ENCODE results near the gene RPL37A.

DNA sequence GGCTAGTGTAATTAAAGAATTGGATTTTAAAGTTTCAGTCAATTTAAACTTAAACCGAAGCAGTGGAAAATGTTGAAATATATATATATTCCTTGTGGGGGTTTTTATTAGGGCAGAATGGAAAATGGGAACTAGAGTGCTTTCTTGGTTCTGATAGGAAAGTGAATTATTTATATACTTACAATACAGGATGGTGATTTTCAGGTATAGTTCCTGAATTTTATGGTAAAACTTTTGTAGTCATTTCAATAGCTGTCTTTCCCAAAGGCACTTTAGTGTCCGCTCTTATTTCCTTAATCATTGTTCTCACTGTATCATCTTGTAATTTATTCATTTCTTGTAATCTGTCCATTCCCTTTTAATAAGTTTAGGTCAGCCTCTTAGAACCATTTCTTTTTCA lies 1.9 kb downstream of the RPL37A start:
- no peak for TF ChIP-seq SP2 (IDR thresholded peaks at IDR 0.05; ENCODE audit: extremely low read depth, low read depth, low read length, poor library complexity, severe bottlenecking)
- TF ChIP-seq ZNF76 (CRISPR knock-in tag; IDR thresholded peaks at IDR 0.05; ENCODE audit: borderline replicate concordance) = no peak
- TF ChIP-seq EZH2 (IDR thresholded peaks at IDR 0.05; ENCODE audit: borderline replicate concordance, low read depth, low read length) = no peak
- no peak for TF ChIP-seq NFYB (IDR thresholded peaks at IDR 0.05; ENCODE audit: extremely low read depth, insufficient read length)
- TF ChIP-seq, protein P1, sequence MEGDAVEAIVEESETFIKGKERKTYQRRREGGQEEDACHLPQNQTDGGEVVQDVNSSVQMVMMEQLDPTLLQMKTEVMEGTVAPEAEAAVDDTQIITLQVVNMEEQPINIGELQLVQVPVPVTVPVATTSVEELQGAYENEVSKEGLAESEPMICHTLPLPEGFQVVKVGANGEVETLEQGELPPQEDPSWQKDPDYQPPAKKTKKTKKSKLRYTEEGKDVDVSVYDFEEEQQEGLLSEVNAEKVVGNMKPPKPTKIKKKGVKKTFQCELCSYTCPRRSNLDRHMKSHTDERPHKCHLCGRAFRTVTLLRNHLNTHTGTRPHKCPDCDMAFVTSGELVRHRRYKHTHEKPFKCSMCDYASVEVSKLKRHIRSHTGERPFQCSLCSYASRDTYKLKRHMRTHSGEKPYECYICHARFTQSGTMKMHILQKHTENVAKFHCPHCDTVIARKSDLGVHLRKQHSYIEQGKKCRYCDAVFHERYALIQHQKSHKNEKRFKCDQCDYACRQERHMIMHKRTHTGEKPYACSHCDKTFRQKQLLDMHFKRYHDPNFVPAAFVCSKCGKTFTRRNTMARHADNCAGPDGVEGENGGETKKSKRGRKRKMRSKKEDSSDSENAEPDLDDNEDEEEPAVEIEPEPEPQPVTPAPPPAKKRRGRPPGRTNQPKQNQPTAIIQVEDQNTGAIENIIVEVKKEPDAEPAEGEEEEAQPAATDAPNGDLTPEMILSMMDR (IDR thresholded peaks at IDR 0.05 in 2 of 3, conservative IDR thresholded peaks at IDR 0.05 in 1 of 3; ENCODE audit: insufficient read depth in 2 of 3, low read depth in 1 of 3, low read length in 3 of 3) = no peak
- no peak for TF ChIP-seq RNF2 (IDR thresholded peaks at IDR 0.05)
- no peak for TF ChIP-seq ZNF174 (CRISPR knock-in tag; IDR thresholded peaks at IDR 0.05)
- TF ChIP-seq COPS2 (conservative IDR thresholded peaks at IDR 0.05) = no peak
- no peak for TF ChIP-seq SIX5 (IDR thresholded peaks at IDR 0.05; ENCODE audit: borderline replicate concordance in 1 of 2, insufficient read depth in 1 of 2, low read depth in 1 of 2, low read length in 2 of 2)
- TF ChIP-seq ZNF586 (CRISPR knock-in tag; conservative IDR thresholded peaks at IDR 0.05) = no peak
- TF ChIP-seq POLR2A (conservative IDR thresholded peaks at IDR 0.05) = no peak
- no peak for TF ChIP-seq CEBPB (tag; IDR thresholded peaks at IDR 0.05)
